NCI-H82 treated with DMSO at 0.1 percent for 48 hours (cell line): Measurements from ENCODE around the gene C12orf76.
A peak's percentile ranks its signal among the peaks of the same experiment; 100 is the strongest.

Experiments used
- DNase-seq: peaks from one replicate; lab custom pipeline; 2025; ENCODE audit not compliant: unreplicated experiment; lab: John Stamatoyannopoulos, UW

Gene C12orf76

GRCh38 chr12:109996483-109996853, 51.9 kb downstream of the C12orf76 start:
- DNase-seq = no peak

GRCh38 chr12:109995686-109996482, 52.4 kb downstream of the C12orf76 start, which contains the start of gene GIT2:
TSS of gene GIT2 (minus strand) at chr12:109996368. CDS start at chr12:109996224, 144 bp downstream.
- DNase-seq = peak; percentile 60

- no peak for DNase-seq
These were observed 53.0 kb downstream of the C12orf76 start for GRCh38 chr12:109995361-109995685.

GRCh38 chr12:109994401-109995175, 53.7 kb downstream of the C12orf76 start:
- no peak for DNase-seq

- no peak for DNase-seq
These were observed 55.2 kb downstream of the C12orf76 start for GRCh38 chr12:109993091-109993490.

GRCh38 chr12:109991586-109991985, 56.7 kb downstream of the C12orf76 start:
- DNase-seq = no peak
